ENCODE measurements around the gene ADCY2.

The ADCY2 gene

GRCh38 chr5:7518947-7519560 is 123.1 kb downstream of the ADCY2 start:
- no peak for DNase-seq

GRCh38 chr5:7519564-7519963 is 123.6 kb downstream of the ADCY2 start:
- DNase-seq = no peak

GRCh38 chr5:7529880-7530279 is 133.9 kb downstream of the ADCY2 start:
- no peak for DNase-seq

GRCh38 chr5:7533941-7534340 is 138.0 kb downstream of the ADCY2 start:
- no peak for DNase-seq

GRCh38 chr5:7534505-7534904 is 138.6 kb downstream of the ADCY2 start:
- DNase-seq = no peak

GRCh38 chr5:7537573-7537972 is 141.6 kb downstream of the ADCY2 start:
- no peak for DNase-seq

- no peak for DNase-seq
These were observed 143.6 kb downstream of the ADCY2 start for GRCh38 chr5:7539571-7539970.

GRCh38 chr5:7540736-7541485 is 145.0 kb downstream of the ADCY2 start:
- no peak for DNase-seq

GRCh38 chr5:7541898-7542297 is 146.0 kb downstream of the ADCY2 start:
- DNase-seq = no peak

- no peak for DNase-seq
These were observed 150.6 kb downstream of the ADCY2 start for GRCh38 chr5:7546555-7546954.

- no peak for DNase-seq
These were observed 152.7 kb downstream of the ADCY2 start for GRCh38 chr5:7548596-7548995.

GRCh38 chr5:7565559-7565958 is 169.6 kb downstream of the ADCY2 start:
- DNase-seq = no peak

GRCh38 chr5:7576023-7576715 is 180.2 kb downstream of the ADCY2 start:
- no peak for DNase-seq

- no peak for DNase-seq
These were observed 181.4 kb downstream of the ADCY2 start for GRCh38 chr5:7577381-7577780.

GRCh38 chr5:7578071-7578470 is 182.1 kb downstream of the ADCY2 start:
- no peak for DNase-seq

- no peak for DNase-seq
These were observed 188.8 kb downstream of the ADCY2 start for GRCh38 chr5:7584749-7585148.

GRCh38 chr5:7585807-7586206 is 189.9 kb downstream of the ADCY2 start:
- no peak for DNase-seq

GRCh38 chr5:7586480-7586879 is 190.5 kb downstream of the ADCY2 start:
- no peak for DNase-seq

- no peak for DNase-seq
These were observed 193.9 kb downstream of the ADCY2 start for GRCh38 chr5:7589800-7590199.

GRCh38 chr5:7592910-7593309 is 197.0 kb downstream of the ADCY2 start:
- DNase-seq = peak; percentile 0

- DNase-seq = no peak
These were observed 201.2 kb downstream of the ADCY2 start for GRCh38 chr5:7597059-7597642.

- DNase-seq = no peak
These were observed 211.0 kb downstream of the ADCY2 start for GRCh38 chr5:7606840-7607465.

- no peak for DNase-seq
These were observed 212.8 kb downstream of the ADCY2 start for GRCh38 chr5:7608772-7609171.
